ENCODE results near the gene ATP2B2. TPM values are rescaled to one million over a fixed set of nuclear protein-coding genes. Genes with fewer than 3 reads are reported as not detected.
A peak's percentile ranks its signal among the peaks of the same experiment; 100 is the strongest.

The ATP2B2 gene
- total and polyA plus RNA-seq, 8 donors: 0.01 to 0.18 (median 0.06) TPM; not detected in 1

GRCh38 chr3:10437995-10438901 lies 67.1 kb downstream of the ATP2B2 start:
- no peak overlapping the region for H3K27ac ChIP-seq
- H3K4me1 ChIP-seq: no peaks in the 10 kb centered on the region
- TF ChIP-seq CTCF (IDR thresholded peaks at IDR 0.05): no peak
- no peaks in the 10 kb centered on the region for H3K27me3 ChIP-seq
- DNase-seq (no peak), ATAC-seq (no peak)
- no peak overlapping the region for H3K4me3 ChIP-seq
- H3K36me3 ChIP-seq: no peaks in the 10 kb centered on the region
- H3K9me3 ChIP-seq: no peaks in the 10 kb centered on the region
- intact Hi-C loops (cut with DNase I): no loop called here

GRCh38 chr3:10437272-10437994 lies 68.0 kb downstream of the ATP2B2 start:
- H3K36me3 ChIP-seq: no peaks in the 10 kb centered on the region
- H3K9me3 ChIP-seq: no peaks in the 10 kb centered on the region
- ATAC-seq: peak; percentile 15
- H3K4me3 ChIP-seq: no peak overlapping the region
- H3K4me1 ChIP-seq: no peaks in the 10 kb centered on the region
- no peak for DNase-seq
- intact Hi-C loops (cut with DNase I): no loop called here
- no peaks in the 10 kb centered on the region for H3K27me3 ChIP-seq
- no peak overlapping the region for H3K27ac ChIP-seq
- no peak for TF ChIP-seq CTCF (IDR thresholded peaks at IDR 0.05)

GRCh38 chr3:10435850-10436249 lies 69.5 kb downstream of the ATP2B2 start:
- Histone ChIP-seq H3K27me3 (no peaks in the 10 kb centered on the region), H3K9me3 (no peaks in the 10 kb centered on the region), H3K4me3 (no peak overlapping the region), H3K27ac (no peak overlapping the region), H3K4me1 (no peaks in the 10 kb centered on the region), H3K36me3 (no peaks in the 10 kb centered on the region)
- no peak for TF ChIP-seq CTCF (IDR thresholded peaks at IDR 0.05)
- DNase-seq (no peak), ATAC-seq (no peak)
- intact Hi-C loops (cut with DNase I): no loop called here

- intact Hi-C loops (cut with DNase I): no loop called here
- no peaks in the 10 kb centered on the region for H3K4me1 ChIP-seq
- TF ChIP-seq CTCF (IDR thresholded peaks at IDR 0.05): no peak
- no peak for DNase-seq
- no peak overlapping the region for H3K27ac ChIP-seq
- no peak overlapping the region for H3K4me3 ChIP-seq
- ATAC-seq: no peak
- H3K27me3 ChIP-seq: no peaks in the 10 kb centered on the region
- no peaks in the 10 kb centered on the region for H3K36me3 ChIP-seq
- H3K9me3 ChIP-seq: no peaks in the 10 kb centered on the region
Measured at GRCh38 chr3:10434938-10435336, 70.4 kb downstream of the ATP2B2 start.

Measured in left lung (tissue), 10 donors.